K562 (cell line): ENCODE measurements around the gene GABARAPL2. TPM values are rescaled to one million over a fixed set of nuclear protein-coding genes. Genes with fewer than 3 reads are reported as not detected.
A peak's percentile ranks its signal among the peaks of the same experiment; 100 is the strongest.

ENCODE experiments used
- ARNT ChIP-seq, 2 experiments: fragments of 450-650 bp; IDR thresholded peaks; 2 replicates each; pipeline ENCODE4 v1.6.1; 2016; ENCODE audit warnings: mild to moderate bottlenecking in 1 of 2
- CREB3L1 ChIP-seq: fragments of 450-650 bp; IDR thresholded peaks from 2 replicates; pipeline ENCODE4 v1.6.1; 2014; ENCODE audit warnings: low read depth, mild to moderate bottlenecking, moderate library complexity, borderline replicate concordance
- FOXJ2 ChIP-seq: fragments of 200-800 bp; sonication (Bioruptor generic); IDR thresholded peaks from 2 replicates; pipeline ENCODE4 v1.6.1; 2016; ENCODE audit warnings: missing genetic modification characterization, missing compliant biosample characterization
- GATA2 ChIP-seq: sonication (generic); formaldehyde crosslinking; IDR thresholded peaks from 2 replicates; pipeline ENCODE4 v1.4.0; 2020; ENCODE audit warnings: mild to moderate bottlenecking, missing genetic modification reagents
- HDGF ChIP-seq: fragments of 450-650 bp; IDR thresholded peaks from 2 replicates; pipeline ENCODE4 v1.6.1; 2016
- MCM2 ChIP-seq: fragments of 450-650 bp; IDR thresholded peaks from 2 replicates; pipeline ENCODE4 v1.6.1; 2017; ENCODE audit warnings: low read depth, mild to moderate bottlenecking
- MYC ChIP-seq, 2 experiments: fragments of 250-450 bp in 1 of 2; sonication (Bioruptor Pico) in 1 of 2; IDR thresholded peaks; 2 replicates each; pipeline versions ENCODE4 v1.5.1 to v1.6.1; 2012 to 2021; ENCODE audit warnings: low read depth in 2 of 2, borderline replicate concordance in 1 of 2, improper control_type of control experiment in 1 of 2, low read length in 1 of 2, mild to moderate bottlenecking in 1 of 2, moderate library complexity in 1 of 2
- NFE2L1 ChIP-seq: fragments of 450-650 bp; IDR thresholded peaks from 2 replicates; pipeline ENCODE4 v1.6.1; 2016; ENCODE audit warnings: missing genetic modification characterization, low read depth, mild to moderate bottlenecking, missing compliant biosample characterization, moderate library complexity, borderline replicate concordance
- NR2C2 ChIP-seq, 2 experiments: fragments of 200-800 bp in 1 of 2; sonication (Bioruptor generic) in 1 of 2; sonication (generic) in 1 of 2; formaldehyde crosslinking in 1 of 2; IDR thresholded peaks; 2 replicates each; pipeline versions ENCODE4 v1.6.1 to v1.8.0; 2016 to 2022; ENCODE audit warnings: mild to moderate bottlenecking in 1 of 2, missing compliant biosample characterization in 1 of 2, missing genetic modification characterization in 1 of 2, missing genetic modification reagents in 1 of 2
- POLR2AphosphoS2 ChIP-seq: IDR thresholded peaks from 2 replicates; pipeline ENCODE4 v1.6.1; 2012; ENCODE audit warnings: low read length, improper control_type of control experiment
- RBFOX2 ChIP-seq: fragments of 200-400 bp; formaldehyde crosslinking; IDR thresholded peaks from 2 replicates; pipeline ENCODE4 v1.6.1; 2017; ENCODE audit warnings: low read depth, mild to moderate bottlenecking, low read length, moderate library complexity
- SMAD3 ChIP-seq: fragments of 450-650 bp; formaldehyde crosslinking; conservative IDR thresholded peaks from 2 replicates; pipeline ENCODE4 v1.4.0; 2020; ENCODE audit warnings: mild to moderate bottlenecking
- SRSF1 ChIP-seq: fragments of 200-400 bp; formaldehyde crosslinking; IDR thresholded peaks from 2 replicates; pipeline ENCODE4 v1.6.1; 2017; ENCODE audit warnings: mild to moderate bottlenecking, low read depth, low read length, moderate library complexity
- TEAD4 ChIP-seq, 2 experiments: sonication (generic) in 1 of 2; formaldehyde crosslinking in 1 of 2; IDR thresholded peaks; 2 replicates each; pipeline versions ENCODE4 v1.6.1 to v1.8.0; 2012 to 2022; ENCODE audit warnings: borderline replicate concordance in 1 of 2, inconsistent platforms in 1 of 2, low read length in 1 of 2, mild to moderate bottlenecking in 1 of 2, missing genetic modification reagents in 1 of 2
- YY1 ChIP-seq, 3 experiments: IDR thresholded peaks; 2 replicates each; pipeline ENCODE4 v1.6.1; 2011; ENCODE audit warnings: low read length in 2 of 3, mild to moderate bottlenecking in 2 of 3, moderate library complexity in 2 of 3, borderline replicate concordance in 1 of 3, control low read depth in 1 of 3, low read depth in 1 of 3; ENCODE audit not compliant: insufficient read depth in 3 of 3, insufficient replicate concordance in 2 of 3, control insufficient read depth in 1 of 3, insufficient read length in 1 of 3; ENCODE audit errors: extremely low read depth in 1 of 3
- ZNF184 ChIP-seq: sonication (generic); formaldehyde crosslinking; IDR thresholded peaks from 2 replicates; pipeline ENCODE4 v1.5.0; 2020; ENCODE audit warnings: missing genetic modification reagents
- ZNF224 ChIP-seq: sonication (generic); formaldehyde crosslinking; IDR thresholded peaks from 2 replicates; pipeline ENCODE4 v1.8.0; 2022; ENCODE audit warnings: mild to moderate bottlenecking, missing genetic modification reagents
- ZNF785 ChIP-seq: fragments of 250-450 bp; sonication (Bioruptor Pico); IDR thresholded peaks from 2 replicates; pipeline ENCODE4 v1.4.0; 2020; ENCODE audit warnings: mild to moderate bottlenecking
- polyA plus RNA-seq, 8 experiments: library from polyadenylated mRNA; depleted of rRNA in 4 of 8; stranded (reverse) in 5 of 8; unstranded in 3 of 8; fragments of >200 nt; fragmentation: Nextera tagmentation in 2 of 8; fragmentation: Illumina TruSeq in 1 of 8; extraction: Ambion mirVana in 2 of 8; extraction: Trizol in 1 of 8; gene quantifications; 2 replicates each; pipeline versions ENCODE4 v1.2.1 to v1.2.3, GENCODE V29; 2011 to 2014; ENCODE audit warnings: inconsistent platforms in 1 of 8, missing spikeins in 1 of 8
- total RNA-seq, 7 experiments: library from RNA; depleted of rRNA in 6 of 7; stranded (reverse); fragments of >200 nt in 6 of 7; fragmentation: Illumina TruSeq in 2 of 7; extraction: Trizol in 2 of 7; gene quantifications; 2 replicates each; pipeline versions ENCODE4 v1.2.1 to v1.2.3, GENCODE V29; 2011 to 2021; ENCODE audit warnings: low replicate concordance in 1 of 7
- TF ChIP-seq, protein P1 (sequence below), 2 experiments: fragments of 450-650 bp in 1 of 2; IDR thresholded peaks; 2 replicates each; pipeline ENCODE4 v1.6.1; 2011 to 2017; ENCODE audit warnings: low read depth in 2 of 2, antibody characterized with exemption in 1 of 2, borderline replicate concordance in 1 of 2, low read length in 1 of 2, mild to moderate bottlenecking in 1 of 2, mixed read lengths in 1 of 2; ENCODE audit not compliant: control insufficient read depth in 1 of 2
- TF ChIP-seq, protein P2 (sequence below): fragments of 450-650 bp; IDR thresholded peaks from 2 replicates; pipeline ENCODE4 v1.6.1; 2016; ENCODE audit warnings: low read depth, mild to moderate bottlenecking, moderate library complexity

The GABARAPL2 gene
- total and polyA plus RNA-seq, 9 of the 15 experiments (the other 6 are each of a cell fraction or from before 2014, with no cell fraction given) = 42.1 to 288 (median 91.8) TPM

DNA sequence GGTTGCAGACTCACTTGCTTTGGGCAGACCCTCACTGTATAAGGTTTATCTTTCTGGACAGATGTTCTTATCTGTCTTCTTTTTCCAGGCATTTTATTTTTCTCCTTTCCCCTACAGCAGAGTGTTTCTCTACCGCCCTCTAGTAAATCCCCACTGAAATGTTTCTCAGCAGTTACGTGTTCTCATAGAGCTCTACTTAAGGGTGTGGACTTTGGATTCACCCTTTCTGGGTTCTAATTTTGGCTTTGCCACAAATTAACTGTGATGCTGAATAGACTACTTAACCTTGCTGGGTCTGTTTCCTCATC, 54.9 kb downstream of the GABARAPL2 start (continued):
- TF ChIP-seq YY1 (IDR thresholded peaks at IDR 0.05; ENCODE audit: borderline replicate concordance in 1 of 3, control insufficient read depth in 1 of 3, extremely low read depth in 1 of 3, insufficient read depth in 3 of 3, insufficient read length in 1 of 3, insufficient replicate concordance in 2 of 3, low read depth in 1 of 3, low read length in 2 of 3) (no peak), ARNT (IDR thresholded peaks at IDR 0.05) (peak in 1 of 2 experiments; percentile 94; a peak in 2 of 4 replicates), SMAD3 (CRISPR knock-in tag) (peak; percentile 73; the same call in 1 of the 2 replicates), ZNF184 (no peak), RBFOX2 (no peak), CREB3L1 (no peak), ZNF785 (CRISPR knock-in tag) (no peak), TEAD4 (IDR thresholded peaks at IDR 0.05; ENCODE audit: low read length) (peak; percentile 88), TEAD4 (CRISPR knock-in tag; IDR thresholded peaks at IDR 0.05; ENCODE audit: borderline replicate concordance) (no peak), MCM2 (no peak), MYC (IDR thresholded peaks at IDR 0.05; ENCODE audit: low read depth, low read length) (peak; percentile 41), MYC (CRISPR knock-in tag; IDR thresholded peaks at IDR 0.05; ENCODE audit: borderline replicate concordance, low read depth) (no peak), POLR2AphosphoS2 (no peak), SRSF1 (no peak), ZNF224 (CRISPR knock-in tag) (no peak), HDGF (no peak), FOXJ2 (tag) (no peak), GATA2 (CRISPR knock-in tag) (peak; percentile 67), NFE2L1 (no peak), NR2C2 (CRISPR knock-in tag; IDR thresholded peaks at IDR 0.05) (no peak), NR2C2 (tag; IDR thresholded peaks at IDR 0.05) (no peak)
- TF ChIP-seq, protein P1, sequence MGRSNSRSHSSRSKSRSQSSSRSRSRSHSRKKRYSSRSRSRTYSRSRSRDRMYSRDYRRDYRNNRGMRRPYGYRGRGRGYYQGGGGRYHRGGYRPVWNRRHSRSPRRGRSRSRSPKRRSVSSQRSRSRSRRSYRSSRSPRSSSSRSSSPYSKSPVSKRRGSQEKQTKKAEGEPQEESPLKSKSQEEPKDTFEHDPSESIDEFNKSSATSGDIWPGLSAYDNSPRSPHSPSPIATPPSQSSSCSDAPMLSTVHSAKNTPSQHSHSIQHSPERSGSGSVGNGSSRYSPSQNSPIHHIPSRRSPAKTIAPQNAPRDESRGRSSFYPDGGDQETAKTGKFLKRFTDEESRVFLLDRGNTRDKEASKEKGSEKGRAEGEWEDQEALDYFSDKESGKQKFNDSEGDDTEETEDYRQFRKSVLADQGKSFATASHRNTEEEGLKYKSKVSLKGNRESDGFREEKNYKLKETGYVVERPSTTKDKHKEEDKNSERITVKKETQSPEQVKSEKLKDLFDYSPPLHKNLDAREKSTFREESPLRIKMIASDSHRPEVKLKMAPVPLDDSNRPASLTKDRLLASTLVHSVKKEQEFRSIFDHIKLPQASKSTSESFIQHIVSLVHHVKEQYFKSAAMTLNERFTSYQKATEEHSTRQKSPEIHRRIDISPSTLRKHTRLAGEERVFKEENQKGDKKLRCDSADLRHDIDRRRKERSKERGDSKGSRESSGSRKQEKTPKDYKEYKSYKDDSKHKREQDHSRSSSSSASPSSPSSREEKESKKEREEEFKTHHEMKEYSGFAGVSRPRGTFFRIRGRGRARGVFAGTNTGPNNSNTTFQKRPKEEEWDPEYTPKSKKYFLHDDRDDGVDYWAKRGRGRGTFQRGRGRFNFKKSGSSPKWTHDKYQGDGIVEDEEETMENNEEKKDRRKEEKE (IDR thresholded peaks at IDR 0.05; ENCODE audit: borderline replicate concordance in 1 of 2, control insufficient read depth in 1 of 2, low read depth in 2 of 2, low read length in 1 of 2) = no peak
- TF ChIP-seq, protein P2, sequence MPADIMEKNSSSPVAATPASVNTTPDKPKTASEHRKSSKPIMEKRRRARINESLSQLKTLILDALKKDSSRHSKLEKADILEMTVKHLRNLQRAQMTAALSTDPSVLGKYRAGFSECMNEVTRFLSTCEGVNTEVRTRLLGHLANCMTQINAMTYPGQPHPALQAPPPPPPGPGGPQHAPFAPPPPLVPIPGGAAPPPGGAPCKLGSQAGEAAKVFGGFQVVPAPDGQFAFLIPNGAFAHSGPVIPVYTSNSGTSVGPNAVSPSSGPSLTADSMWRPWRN = peak; percentile 35; the same call in 1 of the 2 replicates
